ENCODE results near the gene SLC25A14. TPM values are rescaled to one million over a fixed set of nuclear protein-coding genes. Genes with fewer than 3 reads are reported as not detected.
A peak's percentile ranks its signal among the peaks of the same experiment; 100 is the strongest.

SLC25A14 gene, protein sequence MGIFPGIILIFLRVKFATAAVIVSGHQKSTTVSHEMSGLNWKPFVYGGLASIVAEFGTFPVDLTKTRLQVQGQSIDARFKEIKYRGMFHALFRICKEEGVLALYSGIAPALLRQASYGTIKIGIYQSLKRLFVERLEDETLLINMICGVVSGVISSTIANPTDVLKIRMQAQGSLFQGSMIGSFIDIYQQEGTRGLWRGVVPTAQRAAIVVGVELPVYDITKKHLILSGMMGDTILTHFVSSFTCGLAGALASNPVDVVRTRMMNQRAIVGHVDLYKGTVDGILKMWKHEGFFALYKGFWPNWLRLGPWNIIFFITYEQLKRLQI
- total RNA-seq (8.0 and 11.2 TPM in 2 replicates), polyA plus RNA-seq (11.9 and 15.2 TPM in 2 replicates), polyA minus RNA-seq (ENCODE audit: low replicate concordance) (0.39 and 5.5 TPM in 2 replicates)
- 10.9 and 11.8 TPM in 2 replicates for polyA plus RNA-seq (2012)

- Histone ChIP-seq H3K9me3 (ENCODE audit: control insufficient read depth, insufficient read depth, low read depth, low read length) (no peaks in the 10 kb centered on the region), H3K27ac (ENCODE audit: insufficient read depth, low read length) (peak within 1 kb of the TSS; percentile 72), H3K79me2 (ENCODE audit: control insufficient read depth, insufficient read depth, low read length) (no peaks in the 10 kb centered on the region), H4K20me1 (ENCODE audit: control insufficient read depth, extremely low read depth, insufficient read depth, low read length) (no peaks in the 10 kb centered on the region), H3K36me3 (ENCODE audit: control insufficient read depth, insufficient read depth, low read length) (no peaks in the 10 kb centered on the region), H3K4me3 (replicated peaks in 1 of 4; ENCODE audit: control extremely low read depth in 1 of 4, insufficient read depth in 1 of 4, low read depth in 3 of 4, low read length in 4 of 4) (peak within 1 kb of the TSS; percentile 71 to 78 (median 74)), H3K4me1 (ENCODE audit: control insufficient read depth, extremely low read depth, insufficient read depth, low read length) (no peaks in the 10 kb centered on the region), H3K9ac (ENCODE audit: insufficient read depth, low read length) (peak within 1 kb of the TSS; percentile 74), H3K4me2 (ENCODE audit: extremely low read depth, insufficient read depth, low read length) (peak within 1 kb of the TSS; percentile 80), H2AFZ (ENCODE audit: low read length) (peak within 1 kb of the TSS; percentile 97), H3K27me3 (ENCODE audit: control insufficient read depth, insufficient read depth, low read length) (no peaks in the 10 kb centered on the region)
- TF ChIP-seq, protein P1, sequence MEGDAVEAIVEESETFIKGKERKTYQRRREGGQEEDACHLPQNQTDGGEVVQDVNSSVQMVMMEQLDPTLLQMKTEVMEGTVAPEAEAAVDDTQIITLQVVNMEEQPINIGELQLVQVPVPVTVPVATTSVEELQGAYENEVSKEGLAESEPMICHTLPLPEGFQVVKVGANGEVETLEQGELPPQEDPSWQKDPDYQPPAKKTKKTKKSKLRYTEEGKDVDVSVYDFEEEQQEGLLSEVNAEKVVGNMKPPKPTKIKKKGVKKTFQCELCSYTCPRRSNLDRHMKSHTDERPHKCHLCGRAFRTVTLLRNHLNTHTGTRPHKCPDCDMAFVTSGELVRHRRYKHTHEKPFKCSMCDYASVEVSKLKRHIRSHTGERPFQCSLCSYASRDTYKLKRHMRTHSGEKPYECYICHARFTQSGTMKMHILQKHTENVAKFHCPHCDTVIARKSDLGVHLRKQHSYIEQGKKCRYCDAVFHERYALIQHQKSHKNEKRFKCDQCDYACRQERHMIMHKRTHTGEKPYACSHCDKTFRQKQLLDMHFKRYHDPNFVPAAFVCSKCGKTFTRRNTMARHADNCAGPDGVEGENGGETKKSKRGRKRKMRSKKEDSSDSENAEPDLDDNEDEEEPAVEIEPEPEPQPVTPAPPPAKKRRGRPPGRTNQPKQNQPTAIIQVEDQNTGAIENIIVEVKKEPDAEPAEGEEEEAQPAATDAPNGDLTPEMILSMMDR (conservative IDR thresholded peaks at IDR 0.05 in 1 of 2, IDR thresholded peaks at IDR 0.05 in 1 of 2; ENCODE audit: low read depth in 1 of 2, low read length in 2 of 2), result no peak
- no peak for TF ChIP-seq EZH2 (IDR thresholded peaks at IDR 0.05; ENCODE audit: low read length, missing control alignments)
- peak; percentile 65 to 71 for DNase-seq (ENCODE audit: low read depth in 2 of 2)
Measured at GRCh38 chrX:130339408-130340222, at the start of gene SLC25A14. TSS of gene SLC25A14 (plus strand) at chrX:130339919. CDS start at chrX:130340279, 360 bp downstream.

DNA sequence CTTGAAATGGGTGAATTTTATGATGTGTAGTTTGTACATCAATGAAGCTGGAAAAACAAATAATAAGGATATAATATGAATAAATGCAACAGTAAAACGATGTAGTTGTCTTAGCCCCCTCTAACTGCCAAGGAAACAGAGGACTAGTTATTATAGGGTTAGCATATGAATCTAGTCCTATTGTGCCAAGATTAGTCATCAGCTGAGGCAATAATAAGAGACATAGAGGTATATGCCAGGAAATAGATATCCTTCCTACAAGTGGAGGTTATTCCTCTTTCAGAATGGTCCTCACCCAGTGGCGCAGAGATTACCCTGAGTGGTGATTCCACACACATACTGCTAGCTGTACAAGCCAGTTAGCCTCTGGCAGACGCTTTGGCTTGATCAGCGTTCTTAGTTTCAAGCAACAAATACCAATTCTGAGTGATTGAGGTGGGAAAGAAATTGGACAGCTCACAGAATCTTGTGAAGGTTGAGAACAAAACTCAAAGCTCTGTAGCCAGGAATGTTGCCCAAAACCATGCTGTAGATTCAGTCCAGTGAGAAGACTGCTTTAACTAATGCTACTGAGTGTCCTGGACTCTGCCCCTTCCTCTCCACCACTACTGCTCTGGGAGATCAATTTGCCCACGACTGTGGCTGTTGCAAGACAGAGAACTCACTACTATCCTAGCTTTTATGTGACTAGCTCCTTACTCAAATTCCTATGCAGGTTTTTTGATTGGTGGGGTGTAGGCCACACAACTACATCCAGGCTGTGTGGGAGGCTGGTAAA, 44.0 kb upstream of the SLC25A14 start:
- DNase-seq (ENCODE audit: low read depth in 2 of 2), result peak in 1 of 2 donors; percentile 41
- H3K27me3 ChIP-seq (ENCODE audit: control insufficient read depth, insufficient read depth, low read length), result no peaks in the 10 kb centered on the region
- TF ChIP-seq EZH2 (IDR thresholded peaks at IDR 0.05; ENCODE audit: low read length, missing control alignments), result no peak
- TF ChIP-seq, protein P1 (conservative IDR thresholded peaks at IDR 0.05 in 1 of 2, IDR thresholded peaks at IDR 0.05 in 1 of 2; ENCODE audit: low read depth in 1 of 2, low read length in 2 of 2), result no peak
- no peak overlapping the region for H3K9ac ChIP-seq (ENCODE audit: insufficient read depth, low read length)
- H3K27ac ChIP-seq (ENCODE audit: insufficient read depth, low read length), result no peak overlapping the region
- H3K9me3 ChIP-seq (ENCODE audit: control insufficient read depth, insufficient read depth, low read depth, low read length), result no peaks in the 10 kb centered on the region
- H4K20me1 ChIP-seq (ENCODE audit: control insufficient read depth, extremely low read depth, insufficient read depth, low read length), result no peaks in the 10 kb centered on the region
- no peaks in the 10 kb centered on the region for H3K79me2 ChIP-seq (ENCODE audit: control insufficient read depth, insufficient read depth, low read length)
- H2AFZ ChIP-seq (ENCODE audit: low read length), result no peak overlapping the region
- no peaks in the 10 kb centered on the region for H3K36me3 ChIP-seq (ENCODE audit: control insufficient read depth, insufficient read depth, low read length)
- H3K4me3 ChIP-seq (replicated peaks in 1 of 4; ENCODE audit: control extremely low read depth in 1 of 4, insufficient read depth in 1 of 4, low read depth in 3 of 4, low read length in 4 of 4), result no peak overlapping the region
- no peak overlapping the region for H3K4me2 ChIP-seq (ENCODE audit: extremely low read depth, insufficient read depth, low read length)
- H3K4me1 ChIP-seq (ENCODE audit: control insufficient read depth, extremely low read depth, insufficient read depth, low read length), result no peaks in the 10 kb centered on the region

Measured in fibroblast of lung (primary cell).